GM19193 (cell line): ENCODE measurements around the gene MKRN1.

Experiments
- POLR2A ChIP-seq: IDR thresholded peaks from 4 replicates; pipeline ENCODE4 v1.6.1; 2011; ENCODE audit not compliant: insufficient read depth, insufficient read length; ENCODE audit errors: extremely low read depth

Gene MKRN1

DNA sequence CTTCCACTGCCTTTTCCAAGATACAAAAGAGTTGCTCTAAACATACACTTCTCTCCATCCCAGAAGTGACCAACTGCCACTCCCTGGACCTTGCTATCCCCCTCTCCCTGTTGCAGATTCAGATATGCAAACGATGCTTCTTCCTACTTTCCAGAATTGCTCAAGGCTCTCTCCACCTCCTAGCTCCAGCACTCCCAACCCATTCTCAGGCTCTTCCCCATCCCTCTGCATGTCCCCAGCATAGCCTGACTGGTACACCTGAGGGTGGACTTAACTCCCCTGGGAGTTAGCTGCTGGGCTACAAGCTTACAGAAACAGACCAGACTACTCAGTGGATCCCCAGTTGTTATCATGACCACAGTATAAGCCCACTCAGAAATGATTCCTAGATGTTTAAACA, 27.6 kb downstream of the MKRN1 start:
- no peak for TF ChIP-seq POLR2A

DNA sequence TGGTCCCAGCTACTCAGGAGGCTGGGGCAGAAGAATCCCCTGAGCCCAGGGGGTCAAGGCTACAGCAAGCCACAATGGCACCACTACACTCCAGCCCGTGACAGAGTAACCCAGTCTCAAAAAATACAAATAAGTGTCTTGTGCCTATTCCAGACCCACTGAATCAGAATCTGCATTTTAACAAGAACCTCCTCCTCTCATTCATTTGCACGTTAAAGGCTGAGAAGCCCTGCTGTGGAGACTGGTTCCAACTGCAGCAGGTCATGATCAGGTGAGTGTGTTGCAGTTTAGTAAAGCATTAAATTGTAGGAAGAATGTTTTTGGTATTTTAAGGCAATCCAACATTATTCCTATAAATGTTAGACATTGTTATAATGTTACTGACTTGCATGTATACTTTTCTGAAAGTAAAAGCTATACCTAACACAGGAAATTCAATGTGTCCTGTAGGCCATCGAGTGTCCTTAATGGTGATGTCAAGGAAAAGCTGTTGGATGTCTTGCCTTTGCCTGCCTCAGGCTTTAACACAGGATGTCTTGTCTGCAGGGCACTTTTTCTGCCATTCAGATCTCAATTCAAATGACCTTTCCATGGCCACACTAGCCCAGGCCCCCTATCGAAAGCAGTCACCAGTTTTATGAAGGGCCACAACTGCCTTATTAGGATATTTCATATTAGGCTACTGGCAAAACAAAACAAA, 30.4 kb downstream of the MKRN1 start:
- no peak for TF ChIP-seq POLR2A

DNA sequence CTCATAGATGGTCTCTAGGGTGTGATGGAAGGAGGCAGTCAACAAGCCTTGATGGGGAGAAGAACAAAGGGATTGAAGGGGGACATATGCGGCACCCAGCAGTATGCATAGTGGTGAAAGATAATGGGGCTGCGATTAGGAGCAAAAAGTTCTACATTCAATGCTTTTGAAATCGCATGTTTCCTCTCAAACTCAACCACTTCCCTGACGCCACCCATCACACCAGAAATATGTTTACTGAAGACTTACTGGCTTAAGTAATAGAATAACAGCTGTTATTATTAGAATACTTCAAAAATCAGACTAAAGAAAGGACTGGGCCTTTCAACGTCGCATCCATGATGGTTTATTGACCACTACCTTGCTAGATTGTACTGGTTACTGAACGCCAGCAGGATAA, 31.5 kb downstream of the MKRN1 start:
- TF ChIP-seq POLR2A, result no peak

DNA sequence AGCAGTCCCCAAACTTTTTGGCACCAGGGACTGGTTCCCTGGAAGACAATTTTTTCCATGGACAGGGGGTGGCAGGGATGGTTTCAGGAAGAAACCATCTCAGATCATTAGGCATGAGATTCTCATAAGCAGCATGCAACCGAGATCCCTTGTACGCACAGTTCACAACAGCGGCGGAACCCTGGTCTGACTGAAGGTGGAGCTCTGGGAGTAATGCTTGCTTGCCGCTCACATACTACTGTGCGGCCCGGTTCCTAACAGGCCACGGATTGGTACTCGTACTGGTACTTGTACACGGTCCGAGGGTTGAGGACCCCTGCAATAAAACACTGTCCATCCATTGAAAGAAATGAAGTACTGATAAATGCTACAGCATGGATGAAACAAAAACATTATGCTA, 32.8 kb downstream of the MKRN1 start:
- no peak for TF ChIP-seq POLR2A

DNA sequence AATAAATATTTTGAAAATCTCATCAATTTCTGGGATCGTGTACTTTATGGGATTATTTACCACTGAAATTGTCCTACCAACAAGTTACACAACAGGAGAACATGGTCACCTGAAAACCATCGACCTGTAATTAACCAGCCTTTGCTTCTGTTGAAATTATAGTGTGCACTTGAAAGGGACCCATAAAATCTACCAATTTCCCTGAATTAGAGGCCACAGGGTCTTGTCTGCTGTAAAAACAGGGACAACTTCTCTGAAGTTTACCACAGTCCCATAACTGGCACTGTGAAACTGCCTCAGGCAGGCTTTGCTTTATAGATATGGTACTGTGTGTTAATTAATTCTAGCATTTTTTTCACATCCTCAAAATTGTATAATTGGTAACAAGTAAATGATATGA, 37.8 kb downstream of the MKRN1 start:
- TF ChIP-seq POLR2A, result no peak

DNA sequence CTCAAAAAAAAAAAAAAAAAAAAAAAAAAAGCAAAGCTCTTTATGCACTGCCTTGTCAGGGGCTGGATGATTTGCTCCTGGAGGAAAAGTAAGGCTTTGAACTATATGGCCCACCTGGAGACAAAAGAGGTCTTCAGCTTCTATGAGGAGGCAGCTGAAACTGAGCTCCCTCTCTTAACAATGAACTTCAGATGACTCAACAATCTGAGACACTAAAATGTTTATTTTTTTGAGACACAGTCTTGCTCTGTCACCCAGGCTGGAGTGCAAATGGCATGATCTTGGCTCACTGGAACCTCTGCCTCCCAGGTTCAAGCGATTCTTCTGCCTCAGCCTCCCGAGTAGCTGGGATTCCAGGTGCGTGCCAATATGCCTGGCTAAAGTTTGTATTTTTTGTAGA, 38.7 kb downstream of the MKRN1 start:
- TF ChIP-seq POLR2A, result no peak

DNA sequence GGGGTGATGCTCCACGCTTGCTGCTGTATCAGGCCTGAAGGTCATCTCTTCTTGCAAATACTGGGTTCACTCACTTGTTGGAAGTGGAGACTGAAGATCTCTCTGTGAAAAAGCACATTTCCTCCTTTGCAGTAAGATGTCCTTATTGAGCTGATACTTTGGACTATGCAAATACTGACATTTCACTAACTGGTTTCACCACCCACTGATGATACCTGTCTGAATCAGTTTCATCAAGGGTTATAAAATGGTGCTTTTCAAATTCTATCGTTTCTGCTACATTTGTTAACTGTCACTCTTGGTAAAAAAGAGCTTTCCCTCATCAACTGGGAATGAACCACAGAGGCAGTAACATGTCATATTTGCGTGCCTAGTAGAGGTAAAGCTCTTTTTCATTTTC, 39.9 kb downstream of the MKRN1 start:
- TF ChIP-seq POLR2A, result no peak

DNA sequence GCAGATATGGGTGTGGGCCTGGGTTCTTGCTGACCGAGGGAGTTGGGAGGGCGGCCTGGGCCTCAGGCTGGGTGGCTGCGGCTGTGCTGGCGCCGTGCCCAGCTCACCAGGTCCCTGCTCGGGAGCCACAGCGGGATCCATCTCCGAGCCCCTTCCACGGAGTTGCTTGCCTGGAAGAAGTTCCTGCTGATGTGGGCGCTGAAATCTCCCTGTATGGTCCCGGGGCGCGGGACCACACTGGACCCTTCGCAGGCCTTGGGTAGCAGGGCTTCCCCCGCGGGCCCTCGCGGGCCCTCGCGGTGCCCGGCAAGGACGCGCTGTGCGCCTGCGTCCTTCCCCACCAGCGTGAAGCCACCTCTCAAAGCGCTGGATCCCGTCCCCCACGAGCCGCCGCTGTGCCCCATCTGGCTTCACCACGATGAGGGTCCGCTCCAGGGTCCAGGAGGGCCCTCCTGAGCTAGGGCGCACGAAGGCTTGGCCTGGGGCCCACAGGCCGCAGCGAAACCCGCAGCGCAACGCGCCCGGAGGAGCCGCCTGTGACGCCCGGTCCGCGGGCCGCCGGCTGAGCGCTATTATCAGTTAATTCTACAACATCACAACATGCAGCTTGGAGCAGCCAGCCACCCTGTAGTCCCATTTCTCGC, 43.9 kb downstream of the MKRN1 start:
- no peak for TF ChIP-seq POLR2A

DNA sequence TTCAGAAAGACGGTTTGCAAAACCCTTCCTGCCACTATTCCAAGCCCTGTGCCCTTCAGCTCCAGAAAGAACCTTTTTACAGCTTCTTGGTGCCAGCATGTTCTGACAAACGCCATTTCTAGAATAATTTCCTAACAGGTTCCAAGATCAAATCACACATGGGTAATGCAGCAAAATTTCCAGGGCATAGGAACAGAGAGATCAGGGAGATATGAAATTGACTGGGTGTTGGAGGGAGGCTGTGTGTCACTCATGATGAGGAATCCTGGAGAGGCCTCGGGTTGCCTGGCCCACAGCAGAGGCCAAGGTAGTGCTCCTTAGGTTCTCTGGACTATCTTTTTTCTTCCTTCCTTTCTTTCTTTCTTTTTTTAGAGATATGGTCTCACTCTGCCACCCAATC, 45.9 kb downstream of the MKRN1 start:
- no peak for TF ChIP-seq POLR2A

DNA sequence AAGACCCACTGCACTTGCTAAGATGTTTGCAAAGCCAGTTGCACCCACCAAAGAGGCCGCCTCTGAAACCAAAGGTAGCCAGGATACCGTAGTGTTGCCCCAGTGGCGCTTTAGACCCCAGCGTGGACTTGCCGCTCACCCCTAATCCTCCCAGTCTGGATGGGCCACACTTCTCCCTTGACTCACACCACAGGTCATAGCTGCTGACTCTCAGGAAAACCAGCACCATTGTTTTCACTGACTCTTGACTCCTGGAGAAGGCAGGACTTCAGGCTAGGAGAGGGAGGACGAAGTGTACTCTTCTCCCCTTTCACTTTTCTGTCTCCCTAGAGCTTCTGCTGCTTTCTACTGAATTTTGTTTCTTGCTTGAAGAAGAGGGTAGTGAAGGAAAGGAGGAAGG, 53.2 kb downstream of the MKRN1 start:
- TF ChIP-seq POLR2A, result no peak

DNA sequence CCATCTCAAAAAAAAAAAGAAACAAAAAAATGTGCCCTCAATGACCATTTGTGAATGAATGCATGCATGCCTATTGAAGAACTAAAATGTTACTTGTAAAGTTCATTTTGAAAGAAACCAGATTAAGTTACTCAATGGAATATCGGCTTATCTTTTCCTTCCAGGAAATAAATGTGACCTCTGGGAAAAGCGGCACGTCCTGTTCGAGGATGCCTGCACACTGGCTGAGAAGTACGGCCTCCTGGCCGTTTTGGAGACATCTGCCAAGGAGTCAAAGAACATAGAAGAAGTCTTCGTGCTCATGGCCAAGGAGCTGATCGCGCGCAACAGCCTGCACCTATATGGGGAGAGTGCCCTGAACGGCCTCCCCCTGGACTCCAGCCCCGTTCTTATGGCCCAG, 53.6 kb downstream of the MKRN1 start:
- no peak for TF ChIP-seq POLR2A

DNA sequence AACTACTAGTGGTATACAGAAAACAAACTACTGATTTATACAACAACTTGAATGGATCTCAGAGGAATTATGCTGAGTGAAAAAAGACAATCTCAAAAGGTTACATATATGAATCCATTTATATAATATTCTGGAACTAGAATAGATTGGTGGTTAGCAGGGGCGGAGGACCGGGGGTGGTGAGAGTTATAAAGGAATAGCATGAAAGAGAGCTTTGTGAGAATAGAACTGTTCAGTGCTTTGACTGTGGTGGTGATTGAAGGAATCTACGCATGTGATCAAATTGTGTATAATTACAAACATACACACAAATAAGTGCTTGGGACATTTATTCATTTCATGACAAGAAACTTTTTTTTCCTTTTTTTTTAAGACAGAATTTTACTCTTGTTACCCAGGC, 55.8 kb downstream of the MKRN1 start:
- no peak for TF ChIP-seq POLR2A

DNA sequence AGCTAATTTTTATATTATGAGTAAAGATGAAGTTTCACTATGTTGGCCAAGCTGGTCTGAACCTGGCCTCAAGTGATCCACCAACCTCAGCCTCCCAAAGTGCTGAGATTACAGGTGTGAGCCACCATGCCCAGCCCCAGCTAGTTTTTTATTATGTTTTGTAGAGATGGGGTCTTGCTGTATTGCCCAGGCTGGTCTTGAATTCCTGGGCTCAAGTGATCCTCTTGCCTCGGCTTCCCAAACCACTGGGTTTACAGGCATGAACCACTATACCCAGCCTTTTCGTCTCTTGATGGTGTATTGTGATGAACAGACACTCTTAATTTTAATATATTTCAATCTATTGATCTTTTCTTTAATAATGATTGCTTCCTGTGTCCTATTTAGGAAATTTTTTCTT, 57.8 kb downstream of the MKRN1 start:
- TF ChIP-seq POLR2A, result no peak

DNA sequence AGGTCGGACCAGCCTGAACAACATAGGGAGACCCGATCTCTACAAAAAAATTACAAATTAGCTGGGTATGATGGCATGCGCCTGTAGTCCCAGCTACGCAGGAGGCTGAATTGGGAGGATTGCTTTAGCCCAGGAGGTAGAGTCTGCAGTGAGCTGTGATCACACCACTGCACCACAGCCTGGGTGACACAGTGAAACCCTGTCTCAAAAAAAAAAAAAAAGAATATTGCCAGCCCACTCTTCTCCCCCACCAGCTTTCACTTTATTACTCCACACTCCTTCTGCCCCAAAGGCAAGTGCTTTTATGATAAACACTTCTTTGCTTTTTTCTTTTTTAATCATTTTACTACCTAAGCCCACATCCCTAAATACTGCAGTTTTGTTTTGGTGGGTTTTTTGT, 60.7 kb downstream of the MKRN1 start:
- TF ChIP-seq POLR2A, result no peak

DNA sequence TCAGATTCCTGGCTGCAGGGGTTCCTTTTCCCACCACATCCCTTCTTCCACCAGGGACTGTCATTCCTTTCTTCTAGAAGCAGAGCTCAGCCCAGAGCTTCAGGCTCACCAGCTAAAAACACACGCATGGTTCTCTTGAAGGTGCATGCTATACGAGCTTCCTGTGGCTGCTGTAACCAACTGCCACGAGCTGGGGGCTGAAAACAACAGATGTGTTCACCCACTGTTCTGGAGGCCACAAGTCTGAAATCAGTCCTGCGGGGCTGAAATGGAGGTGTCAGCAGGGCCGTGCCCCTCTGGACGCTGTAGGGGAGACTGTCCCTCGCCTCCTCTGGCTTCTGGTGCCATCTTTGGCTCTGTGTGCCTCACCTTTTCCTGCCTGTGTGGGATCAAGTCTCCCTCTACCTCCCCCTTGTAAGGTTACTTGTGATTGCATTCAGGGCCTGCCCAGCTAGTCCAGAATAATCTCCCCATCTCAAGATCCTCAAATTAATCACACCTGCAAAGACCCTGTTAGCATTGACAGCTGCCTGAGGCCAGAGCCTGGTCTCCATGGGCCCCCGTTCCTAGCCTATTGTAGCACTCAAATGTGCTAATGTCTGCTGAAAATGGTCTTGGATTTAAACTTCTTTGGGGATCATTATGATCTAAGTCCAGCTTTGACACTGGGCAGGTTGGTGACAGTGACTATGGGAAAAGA, 61.7 kb downstream of the MKRN1 start:
- TF ChIP-seq POLR2A, result no peak

DNA sequence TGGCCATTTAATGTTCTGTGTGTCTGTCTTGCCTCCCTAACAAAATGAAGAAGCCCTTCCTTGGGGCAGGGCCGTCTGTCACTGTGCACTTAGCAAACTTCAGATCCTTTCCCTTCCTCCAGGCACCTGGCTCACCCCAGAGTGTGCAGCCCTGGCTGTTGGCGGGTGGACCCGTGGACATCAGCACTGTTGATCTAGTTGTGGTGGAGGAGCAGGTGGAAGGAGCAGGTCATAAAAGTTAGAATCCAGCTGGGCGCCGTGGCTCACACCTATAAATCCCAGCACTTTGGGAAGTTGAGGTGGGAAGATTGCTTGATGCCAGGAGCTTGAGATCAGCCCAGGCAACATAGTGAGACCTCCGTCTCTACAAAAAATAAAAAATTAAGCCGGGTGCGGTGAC, 62.7 kb downstream of the MKRN1 start:
- TF ChIP-seq POLR2A, result no peak
